HUDEP-2 (cell line): ENCODE data around the gene SCARF2.
A peak's percentile ranks its signal among the peaks of the same experiment; 100 is the strongest.

Source experiments
- DNase-seq, 76 experiments: peaks; one replicate each; lab custom pipeline; 2025; ENCODE audit not compliant: unreplicated experiment in 76 of 76; lab: John Stamatoyannopoulos, UW

Gene SCARF2

GRCh38 chr22:20441631-20442484 is 4.2 kb upstream of the SCARF2 start:
- DNase-seq, result no peak

- no peak for DNase-seq
Observed at GRCh38 chr22:20440637-20441591, 3.3 kb upstream of the SCARF2 start.

- no peak for DNase-seq
Observed at GRCh38 chr22:20439928-20440575, 2.4 kb upstream of the SCARF2 start.

GRCh38 chr22:20439556-20439927 is 1.9 kb upstream of the SCARF2 start:
- no peak for DNase-seq

- no peak for DNase-seq
Observed at GRCh38 chr22:20438678-20439492, 1.3 kb upstream of the SCARF2 start.

GRCh38 chr22:20438427-20438677 is 727 bp upstream of the SCARF2 start:
- no peak for DNase-seq

GRCh38 chr22:20436768-20437612 is 635 bp downstream of the SCARF2 start:
- no peak for DNase-seq

- no peak for DNase-seq
Observed at GRCh38 chr22:20436307-20436767, 1.3 kb downstream of the SCARF2 start.

- no peak for DNase-seq
Observed at GRCh38 chr22:20435436-20436306, 2.0 kb downstream of the SCARF2 start.

GRCh38 chr22:20434773-20435172 is 2.9 kb downstream of the SCARF2 start:
- no peak for DNase-seq

GRCh38 chr22:20434264-20434751 is 3.3 kb downstream of the SCARF2 start:
- no peak for DNase-seq

GRCh38 chr22:20433686-20434241 is 3.9 kb downstream of the SCARF2 start:
- no peak for DNase-seq

- no peak for DNase-seq
Observed at GRCh38 chr22:20433191-20433590, 4.4 kb downstream of the SCARF2 start.

- DNase-seq, result no peak
Observed at GRCh38 chr22:20432244-20432686, 5.4 kb downstream of the SCARF2 start.

GRCh38 chr22:20431511-20432192 is 6.0 kb downstream of the SCARF2 start:
- no peak for DNase-seq

GRCh38 chr22:20430720-20431510 is 6.7 kb downstream of the SCARF2 start:
- peak in 36 of 76 experiments; percentile 3 to 57 (median 30) for DNase-seq
